Measurements from ENCODE around the gene CHMP3. TPM values are rescaled to one million over a fixed set of nuclear protein-coding genes. Genes with fewer than 3 reads are reported as not detected.

Gene CHMP3
- total RNA-seq, 1 donor from 2014 or later: 149 TPM

DNA sequence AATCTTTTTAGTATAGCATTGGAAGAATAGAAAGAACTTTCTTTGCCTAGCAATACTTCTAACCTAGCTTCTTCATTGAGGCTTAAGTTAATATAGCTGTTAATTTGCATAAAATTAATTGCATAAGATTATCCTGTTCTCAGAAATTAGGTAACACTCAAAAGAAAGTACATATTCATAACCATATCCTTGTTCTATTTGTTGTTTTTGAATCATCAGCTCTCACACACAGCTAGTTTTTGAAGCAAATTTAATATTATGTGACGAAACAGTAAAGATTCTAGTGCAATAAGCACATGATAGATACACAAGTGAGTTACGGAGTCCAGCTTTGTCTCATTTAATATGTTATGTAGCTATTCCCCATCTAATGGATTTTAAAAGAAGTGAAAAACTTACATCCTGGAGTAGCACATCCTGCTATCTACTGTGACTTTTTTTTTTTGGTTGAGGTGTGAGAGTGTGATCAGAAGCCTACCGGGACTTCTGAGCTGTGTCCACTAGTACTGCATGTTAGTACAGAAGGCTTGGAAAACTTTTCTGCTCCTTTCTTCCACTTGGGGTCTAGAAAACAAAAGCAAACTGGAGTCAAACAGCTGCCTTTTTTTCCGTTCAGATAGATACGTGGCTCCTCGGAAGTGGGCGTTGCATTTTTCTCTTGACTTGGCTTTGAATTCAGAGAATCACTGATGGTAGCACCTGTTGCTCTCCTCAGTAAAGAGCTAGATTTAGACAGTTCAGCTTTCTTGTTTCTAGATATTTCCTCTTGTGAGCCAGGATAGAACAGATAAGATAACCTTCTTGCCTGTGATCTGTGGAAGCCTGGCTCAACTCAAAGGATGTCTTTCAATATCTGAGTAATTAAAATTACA is 94.8 kb downstream of the CHMP3 start:
- no peaks in the 10 kb centered on the region for H3K27me3 ChIP-seq (ENCODE audit: low read depth)
- H3K36me3 ChIP-seq: peaks cover 96% of the 10 kb centered on the region
- no peak overlapping the region for H3K4me3 ChIP-seq
- no peak for DNase-seq
- H3K4me1 ChIP-seq: peaks cover 57% of the 10 kb centered on the region
- TF ChIP-seq, protein P1, sequence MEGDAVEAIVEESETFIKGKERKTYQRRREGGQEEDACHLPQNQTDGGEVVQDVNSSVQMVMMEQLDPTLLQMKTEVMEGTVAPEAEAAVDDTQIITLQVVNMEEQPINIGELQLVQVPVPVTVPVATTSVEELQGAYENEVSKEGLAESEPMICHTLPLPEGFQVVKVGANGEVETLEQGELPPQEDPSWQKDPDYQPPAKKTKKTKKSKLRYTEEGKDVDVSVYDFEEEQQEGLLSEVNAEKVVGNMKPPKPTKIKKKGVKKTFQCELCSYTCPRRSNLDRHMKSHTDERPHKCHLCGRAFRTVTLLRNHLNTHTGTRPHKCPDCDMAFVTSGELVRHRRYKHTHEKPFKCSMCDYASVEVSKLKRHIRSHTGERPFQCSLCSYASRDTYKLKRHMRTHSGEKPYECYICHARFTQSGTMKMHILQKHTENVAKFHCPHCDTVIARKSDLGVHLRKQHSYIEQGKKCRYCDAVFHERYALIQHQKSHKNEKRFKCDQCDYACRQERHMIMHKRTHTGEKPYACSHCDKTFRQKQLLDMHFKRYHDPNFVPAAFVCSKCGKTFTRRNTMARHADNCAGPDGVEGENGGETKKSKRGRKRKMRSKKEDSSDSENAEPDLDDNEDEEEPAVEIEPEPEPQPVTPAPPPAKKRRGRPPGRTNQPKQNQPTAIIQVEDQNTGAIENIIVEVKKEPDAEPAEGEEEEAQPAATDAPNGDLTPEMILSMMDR (IDR thresholded peaks at IDR 0.05; ENCODE audit: borderline replicate concordance): no peak
- intact Hi-C loops (cut with micrococcal nuclease): no loop called here
- H3K27ac ChIP-seq (replicated peaks): no peak overlapping the region
- H3K9me3 ChIP-seq (replicated peaks): no peaks in the 10 kb centered on the region

DNA sequence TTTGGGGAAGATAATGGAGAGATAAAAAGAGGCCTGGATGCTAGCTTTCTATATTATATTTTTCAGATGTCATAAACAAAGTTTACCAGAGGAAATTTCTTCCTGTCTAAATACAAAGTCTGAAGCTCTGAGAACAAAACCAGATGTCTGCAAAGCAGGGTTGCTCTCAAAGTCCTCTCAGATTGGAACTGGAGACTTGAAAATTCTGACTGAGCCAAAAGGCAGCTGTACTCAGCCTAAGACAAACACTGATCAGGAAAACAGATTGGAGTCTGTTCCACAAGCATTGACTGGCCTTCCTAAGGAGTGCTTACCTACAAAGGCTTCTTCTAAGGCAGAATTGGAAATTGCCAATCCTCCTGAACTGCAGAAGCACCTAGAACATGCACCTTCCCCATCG is 96.9 kb downstream of the CHMP3 start:
- TF ChIP-seq, protein P1 (IDR thresholded peaks at IDR 0.05; ENCODE audit: borderline replicate concordance): no peak
- intact Hi-C loops (cut with micrococcal nuclease): no loop called here
- Histone ChIP-seq H3K4me3 (no peak overlapping the region), H3K27ac (replicated peaks) (peak overlapping the region; percentile 38), H3K9me3 (replicated peaks) (no peaks in the 10 kb centered on the region), H3K27me3 (ENCODE audit: low read depth) (no peaks in the 10 kb centered on the region), H3K36me3 (peaks cover 94% of the 10 kb centered on the region), H3K4me1 (peaks cover 64% of the 10 kb centered on the region)
- no peak for DNase-seq

DNA sequence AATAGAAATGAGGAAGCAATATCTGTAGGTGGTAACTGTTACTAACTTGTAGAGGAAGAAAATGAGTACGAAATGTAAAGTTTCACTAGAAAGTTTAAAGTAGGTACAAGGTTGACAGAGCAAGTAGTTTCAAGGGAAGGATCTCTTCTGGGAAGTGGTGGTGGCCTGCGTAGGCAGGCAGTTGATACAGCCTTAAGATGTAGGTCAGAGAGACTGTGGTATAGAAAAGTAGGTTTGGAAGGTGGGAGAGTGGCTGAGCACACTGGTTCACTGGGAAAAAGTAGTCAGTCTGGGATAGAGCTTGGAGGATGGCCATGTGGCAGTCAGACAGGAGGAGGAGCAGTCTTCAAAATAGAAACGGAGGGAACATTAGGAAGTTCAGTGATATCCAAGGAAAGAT is 98.6 kb downstream of the CHMP3 start:
- no peak overlapping the region for H3K4me3 ChIP-seq
- DNase-seq: no peak
- H3K36me3 ChIP-seq: peaks cover 95% of the 10 kb centered on the region
- intact Hi-C loops (cut with micrococcal nuclease): no loop called here
- H3K9me3 ChIP-seq (replicated peaks): no peaks in the 10 kb centered on the region
- peak overlapping the region; percentile 24 for H3K27ac ChIP-seq (replicated peaks)
- H3K27me3 ChIP-seq (ENCODE audit: low read depth): no peaks in the 10 kb centered on the region
- TF ChIP-seq, protein P1 (IDR thresholded peaks at IDR 0.05; ENCODE audit: borderline replicate concordance): no peak
- H3K4me1 ChIP-seq: peaks cover 76% of the 10 kb centered on the region

DNA sequence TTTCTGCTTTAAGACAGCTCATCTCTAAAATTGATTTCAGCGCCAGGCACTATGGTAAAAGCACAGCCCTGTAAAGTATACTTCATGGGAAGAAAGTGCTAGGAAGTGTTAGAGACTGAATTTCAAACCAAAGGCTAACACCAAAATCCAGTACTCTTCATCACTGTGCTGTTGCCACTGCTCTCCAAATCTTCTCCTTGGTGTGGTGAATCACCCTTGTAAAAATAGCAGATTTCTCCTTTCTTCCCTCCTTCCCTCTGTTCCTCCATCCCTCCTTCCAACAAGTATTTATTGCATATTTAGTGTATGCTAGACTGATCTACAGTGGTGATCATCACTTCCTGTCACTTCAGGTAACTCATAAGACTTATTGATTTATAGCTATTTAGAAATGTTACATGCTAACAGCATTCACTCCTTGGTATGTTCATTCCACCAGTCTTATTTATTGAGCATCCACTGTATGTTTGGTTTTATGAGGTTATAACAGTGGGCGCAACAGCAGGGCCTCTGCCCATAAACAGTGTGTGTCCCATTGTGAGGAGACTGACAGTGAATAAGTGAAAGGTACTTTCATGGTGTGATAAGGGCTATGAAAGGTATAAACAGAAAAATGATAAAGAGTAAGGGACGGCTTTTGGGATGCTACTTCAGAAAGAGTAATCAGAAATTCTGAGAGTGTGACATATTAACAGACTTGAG is 102.0 kb downstream of the CHMP3 start:
- no peaks in the 10 kb centered on the region for H3K9me3 ChIP-seq (replicated peaks)
- H3K4me3 ChIP-seq: no peak overlapping the region
- TF ChIP-seq, protein P1 (IDR thresholded peaks at IDR 0.05; ENCODE audit: borderline replicate concordance): no peak
- H3K27ac ChIP-seq (replicated peaks): no peak overlapping the region
- no peaks in the 10 kb centered on the region for H3K27me3 ChIP-seq (ENCODE audit: low read depth)
- no peak for DNase-seq
- peaks cover 95% of the 10 kb centered on the region for H3K36me3 ChIP-seq
- intact Hi-C loops (cut with micrococcal nuclease): no loop called here
- peaks cover 70% of the 10 kb centered on the region for H3K4me1 ChIP-seq

DNA sequence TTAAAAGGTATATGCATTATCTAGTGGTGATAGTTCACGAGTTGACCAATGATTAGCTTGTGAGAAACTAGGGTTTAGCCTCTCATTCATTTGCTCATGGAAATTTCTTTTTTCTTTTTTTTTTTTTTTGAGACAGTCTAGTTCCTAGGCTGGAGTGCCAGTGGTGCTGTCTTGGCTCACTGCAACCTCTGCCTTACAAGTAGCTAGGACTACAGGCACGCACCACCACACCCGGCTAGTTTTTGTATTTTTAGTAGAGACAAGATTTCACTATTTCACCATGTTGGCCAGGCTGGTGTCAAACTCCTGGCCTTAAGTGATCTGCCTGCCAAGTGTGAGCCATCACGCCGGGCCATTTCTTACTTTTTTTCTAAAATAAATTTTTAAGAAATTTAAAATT is 108.1 kb downstream of the CHMP3 start:
- no peak overlapping the region for H3K27ac ChIP-seq (replicated peaks)
- H3K9me3 ChIP-seq (replicated peaks): no peaks in the 10 kb centered on the region
- no peak overlapping the region for H3K4me3 ChIP-seq
- intact Hi-C loops (cut with micrococcal nuclease): no loop called here
- TF ChIP-seq, protein P1 (IDR thresholded peaks at IDR 0.05; ENCODE audit: borderline replicate concordance): no peak
- H3K27me3 ChIP-seq (ENCODE audit: low read depth): no peaks in the 10 kb centered on the region
- peaks cover 72% of the 10 kb centered on the region for H3K4me1 ChIP-seq
- no peak for DNase-seq
- H3K36me3 ChIP-seq: peaks cover 93% of the 10 kb centered on the region
